Transverse colon (tissue), 4 donors: ENCODE measurements around the gene ATG7. TPM values are rescaled to one million over a fixed set of nuclear protein-coding genes. Genes with fewer than 3 reads are reported as not detected.
A peak's percentile ranks its signal among the peaks of the same experiment; 100 is the strongest.
"Not testable (repeated sequence)": the region's sequence is repeated elsewhere in the genome, so short reads cannot be mapped to it uniquely, and the experiment has no call there.

Source experiments
- DNase-seq: peaks from one replicate; pipeline ENCODE4 v3.0.0-alpha.2; 2019
- H3K27ac ChIP-seq, 4 donors: fragments of 200-600 bp; sonication (generic); 2 replicates each; pipeline ENCODE4 v1.5.1; 2016 to 2018; ENCODE audit warnings: inconsistent platforms in 4 of 4
- H3K27me3 ChIP-seq: fragments of 200-600 bp; sonication (generic); 2 replicates; pipeline ENCODE4 v1.5.1; 2017; ENCODE audit warnings: inconsistent platforms
- H3K36me3 ChIP-seq, 4 donors: fragments of 200-600 bp; sonication (generic); 2 replicates each; pipeline ENCODE4 v1.5.1; 2017 to 2019; ENCODE audit warnings: inconsistent platforms in 4 of 4
- H3K4me1 ChIP-seq, 4 donors: fragments of 200-600 bp; sonication (generic); 2 replicates each; pipeline ENCODE4 v1.5.1; 2017 to 2020; ENCODE audit warnings: inconsistent platforms in 4 of 4
- H3K4me3 ChIP-seq, 4 donors: fragments of 200-600 bp; sonication (generic); 1 replicate in 1 of 4; 2 replicates in 3 of 4; pipeline versions ENCODE4 v1.5.1 to v1.6.1; 2017 to 2019; ENCODE audit warnings: inconsistent platforms in 4 of 4
- H3K9me3 ChIP-seq, 2 donors: fragments of 200-600 bp; sonication (generic); 2 replicates each; pipeline ENCODE4 v1.5.1; 2017 to 2019; ENCODE audit warnings: inconsistent platforms in 2 of 2
- EP300 ChIP-seq: sonication (generic); formaldehyde crosslinking; IDR thresholded peaks from one replicate; pipeline ENCODE4 v1.6.1; 2017; ENCODE audit warnings: antibody characterized with exemption, low read depth
- POLR2A ChIP-seq: fragments of 450-650 bp; IDR thresholded peaks from one replicate; pipeline ENCODE4 v1.6.1; 2016; ENCODE audit warnings: antibody characterized with exemption, mild to moderate bottlenecking, moderate library complexity
- POLR2AphosphoS5 ChIP-seq, 3 donors: sonication (generic); formaldehyde crosslinking; IDR thresholded peaks; one replicate each; pipeline ENCODE4 v1.6.1; 2016; ENCODE audit warnings: antibody characterized with exemption in 3 of 3
- WGBS, 2 donors: methylation state at CpG; one replicate each; pipeline ENCODE4 v1.1.5; 2018; ENCODE audit warnings: low coverage in 1 of 2; 5-methylcytosine and 5-hydroxymethylcytosine counted together
- in situ Hi-C, 4 donors: fragments of 200-750 bp; cut with MboI; loops; one replicate each; pipeline versions ENCODE4 v1.15.0 to v1.15.1; 2017; ENCODE audit warnings: low sequenced_read_pairs in 3 of 4, low pct_ligation_motif_present in 1 of 4, low pct_unique_long_range_greater_than_20kb in 1 of 4
- intact Hi-C: fragments of 100-400 bp; cut with DNase I; formaldehyde crosslinking; loops from one replicate; pipeline ENCODE4 v1.15.1; 2023; ENCODE audit warnings: low total_unique reads
- total RNA-seq, 4 donors: library from RNA; depleted of rRNA; stranded (reverse); fragments of >200 nt; gene quantifications; one replicate each; pipeline ENCODE4 v1.1.0, GENCODE V29; 2016
- TF ChIP-seq, protein P1 (sequence below), 5 experiments: fragments of 200-600 bp in 3 of 5; fragments of 450-650 bp in 2 of 5; sonication (generic) in 3 of 5; IDR thresholded peaks; 1 replicate in 2 of 5; 2 replicates in 3 of 5; pipeline ENCODE4 v1.5.1; 2016 to 2017; ENCODE audit warnings: antibody characterized with exemption in 5 of 5, inconsistent platforms in 3 of 5, mild to moderate bottlenecking in 2 of 5, moderate library complexity in 1 of 5

ATG7 gene
- total RNA-seq, 4 donors from 2014 or later = 44.5 to 122 (median 75.0) TPM

DNA sequence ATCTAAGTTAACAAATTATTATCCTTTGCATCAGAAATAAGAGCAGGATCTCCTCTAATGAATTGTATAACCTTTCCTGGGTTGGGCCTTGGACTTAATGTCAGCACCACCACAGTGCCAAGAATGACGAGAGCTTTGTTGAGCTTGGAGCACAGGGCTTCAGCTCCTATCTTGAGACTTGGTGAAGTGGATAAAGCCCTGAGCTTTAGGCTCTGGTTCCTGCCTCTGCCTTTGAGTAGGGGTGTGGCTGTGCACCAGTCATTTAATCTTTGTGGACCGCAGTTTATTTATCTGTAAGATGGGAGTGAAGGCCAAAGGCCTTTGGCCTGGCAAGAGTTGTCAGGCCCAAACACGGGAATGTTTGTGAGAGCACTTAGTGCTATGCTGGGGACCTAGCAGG lies 209.4 kb downstream of the ATG7 start:
- no peaks in the 10 kb centered on the region for H3K27me3 ChIP-seq
- intact Hi-C loops (no loop called here), in situ Hi-C loops (no loop called here)
- H3K4me1 ChIP-seq = peaks cover 22 to 42% (median 33%) of the 10 kb centered on the region in 4 donors
- DNase-seq = no peak
- TF ChIP-seq EP300 = no peak
- TF ChIP-seq, protein P1, sequence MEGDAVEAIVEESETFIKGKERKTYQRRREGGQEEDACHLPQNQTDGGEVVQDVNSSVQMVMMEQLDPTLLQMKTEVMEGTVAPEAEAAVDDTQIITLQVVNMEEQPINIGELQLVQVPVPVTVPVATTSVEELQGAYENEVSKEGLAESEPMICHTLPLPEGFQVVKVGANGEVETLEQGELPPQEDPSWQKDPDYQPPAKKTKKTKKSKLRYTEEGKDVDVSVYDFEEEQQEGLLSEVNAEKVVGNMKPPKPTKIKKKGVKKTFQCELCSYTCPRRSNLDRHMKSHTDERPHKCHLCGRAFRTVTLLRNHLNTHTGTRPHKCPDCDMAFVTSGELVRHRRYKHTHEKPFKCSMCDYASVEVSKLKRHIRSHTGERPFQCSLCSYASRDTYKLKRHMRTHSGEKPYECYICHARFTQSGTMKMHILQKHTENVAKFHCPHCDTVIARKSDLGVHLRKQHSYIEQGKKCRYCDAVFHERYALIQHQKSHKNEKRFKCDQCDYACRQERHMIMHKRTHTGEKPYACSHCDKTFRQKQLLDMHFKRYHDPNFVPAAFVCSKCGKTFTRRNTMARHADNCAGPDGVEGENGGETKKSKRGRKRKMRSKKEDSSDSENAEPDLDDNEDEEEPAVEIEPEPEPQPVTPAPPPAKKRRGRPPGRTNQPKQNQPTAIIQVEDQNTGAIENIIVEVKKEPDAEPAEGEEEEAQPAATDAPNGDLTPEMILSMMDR (IDR thresholded peaks at IDR 0.05) = no peak
- no peak for TF ChIP-seq POLR2AphosphoS5 (IDR thresholded peaks at IDR 0.05)
- no peak for TF ChIP-seq POLR2A
- no peaks in the 10 kb centered on the region for H3K9me3 ChIP-seq
- H3K27ac ChIP-seq = peak overlapping the region; percentile 40 to 80 (median 72)
- no peaks in the 10 kb centered on the region for H3K36me3 ChIP-seq
- WGBS, 2 donors = 50% methylated on average over 3 of the region's 3 CpGs; no CpG with 5 or more reads in 1 of the 2 donors
- no peak overlapping the region for H3K4me3 ChIP-seq

DNA sequence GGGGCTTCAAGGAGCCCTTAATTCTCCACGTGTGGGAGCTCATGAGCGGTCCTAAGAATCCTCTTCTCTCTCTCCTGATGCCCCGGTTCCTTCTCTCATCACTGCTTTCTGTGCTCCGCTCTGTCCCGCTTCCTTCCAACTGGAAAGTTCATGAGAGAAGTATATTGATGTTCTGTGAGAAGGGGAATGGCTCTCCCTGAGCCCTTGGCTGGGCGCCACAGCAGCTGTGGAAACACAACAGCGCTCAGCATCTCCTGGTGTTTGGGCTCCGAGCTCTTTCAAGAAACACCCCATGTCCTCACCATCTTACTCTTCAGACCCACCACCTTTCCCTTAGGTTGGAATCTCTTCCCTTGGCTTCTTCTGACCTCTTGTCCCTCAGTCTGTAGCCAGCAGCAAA lies 209.8 kb downstream of the ATG7 start:
- H3K9me3 ChIP-seq = no peaks in the 10 kb centered on the region
- WGBS, 2 donors = 76% methylated on average over 8 of the region's 8 CpGs; no CpG with 5 or more reads in 1 of the 2 donors
- no peak overlapping the region for H3K4me3 ChIP-seq
- no peak for TF ChIP-seq EP300
- TF ChIP-seq, protein P1 (IDR thresholded peaks at IDR 0.05) = no peak
- TF ChIP-seq POLR2AphosphoS5 (IDR thresholded peaks at IDR 0.05) = no peak
- TF ChIP-seq POLR2A = no peak
- peaks cover 17 to 38% (median 29%) of the 10 kb centered on the region in 4 donors for H3K4me1 ChIP-seq
- no peaks in the 10 kb centered on the region for H3K27me3 ChIP-seq
- peak; percentile 30 for DNase-seq
- in situ Hi-C loops (no loop called here), intact Hi-C loops (no loop called here)
- no peaks in the 10 kb centered on the region for H3K36me3 ChIP-seq
- peak overlapping the region; percentile 40 to 80 (median 72) for H3K27ac ChIP-seq

DNA sequence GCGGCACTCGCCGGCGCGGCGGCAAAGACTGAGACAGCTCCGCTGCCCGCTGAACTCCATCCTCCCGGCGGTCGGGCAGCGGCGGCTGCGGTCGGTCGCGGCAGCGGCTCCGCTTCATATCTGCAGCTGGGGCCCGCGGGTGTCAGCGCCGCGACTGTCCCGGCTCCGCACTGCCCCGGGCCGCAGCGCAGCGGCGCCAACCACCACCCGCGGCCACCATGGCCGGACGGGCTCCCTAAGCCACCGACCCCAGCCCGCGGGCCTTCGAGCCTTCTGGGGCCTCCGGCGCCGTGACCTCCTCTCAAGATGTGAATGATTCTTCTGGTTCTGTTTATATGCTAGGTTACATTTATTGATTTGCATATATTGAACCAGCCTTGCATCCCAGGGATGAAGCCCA lies 216.2 kb downstream of the ATG7 start:
- in situ Hi-C loops, H3K27ac ChIP-seq, H3K9me3 ChIP-seq, H3K27me3 ChIP-seq, H3K4me1 ChIP-seq, intact Hi-C loops, DNase-seq, H3K36me3 ChIP-seq, H3K4me3 ChIP-seq: not testable (repeated sequence)
- 97% methylated on average over 33 of the region's 42 CpGs; no CpG with 5 or more reads in 1 of the 2 donors for WGBS, 2 donors

DNA sequence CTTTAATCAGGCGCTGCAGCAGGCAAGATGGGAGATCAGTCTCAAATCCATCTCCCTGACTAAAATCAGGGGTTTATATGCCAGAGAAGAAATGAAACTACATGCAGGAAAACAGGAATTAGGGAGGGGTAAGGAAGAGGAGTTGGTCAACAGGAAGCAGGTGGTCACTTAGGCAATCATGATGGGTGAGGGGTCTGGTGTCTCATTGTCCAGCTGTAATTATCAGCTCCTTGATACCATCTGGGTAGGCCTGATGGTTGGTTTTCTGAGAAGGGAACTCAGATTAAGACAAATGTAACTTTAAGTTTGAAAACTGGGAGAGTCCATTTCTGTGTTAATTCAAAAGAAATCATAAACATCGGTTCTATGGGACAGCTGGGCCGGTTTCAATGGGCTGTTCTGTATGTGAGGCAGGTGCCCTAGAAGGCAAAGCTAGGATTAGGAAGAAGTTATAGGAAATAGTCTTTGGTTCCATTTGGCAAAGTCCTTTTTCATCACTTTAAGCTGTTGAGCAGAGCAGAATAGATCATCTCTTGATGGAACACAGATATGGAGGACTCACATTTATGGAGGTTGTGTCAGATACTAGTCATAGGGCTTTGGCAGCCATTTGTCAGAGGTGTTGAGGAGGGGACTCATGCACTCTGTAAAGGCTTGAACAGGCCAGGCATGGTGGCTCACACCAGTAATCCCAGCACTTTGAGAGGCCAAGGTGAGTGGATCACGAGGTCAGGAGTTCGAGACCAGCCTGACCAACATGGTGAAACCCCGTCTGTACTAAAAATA lies 222.1 kb downstream of the ATG7 start:
- no peaks in the 10 kb centered on the region for H3K36me3 ChIP-seq
- DNase-seq = no peak
- intact Hi-C loops = no loop called here
- H3K9me3 ChIP-seq = peaks cover 0 to 4% of the 10 kb centered on the region in 2 donors
- 93 to 97% methylated on average over 2 to 6 of the region's 6 CpGs for WGBS, 2 donors
- in situ Hi-C loops = no loop called here
- TF ChIP-seq POLR2AphosphoS5 (IDR thresholded peaks at IDR 0.05) = no peak
- TF ChIP-seq, protein P1 (IDR thresholded peaks at IDR 0.05) = no peak
- TF ChIP-seq POLR2A = no peak
- no peak for TF ChIP-seq EP300
- no peaks in the 10 kb centered on the region for H3K27me3 ChIP-seq
- peaks cover 8 to 10% (median 9%) of the 10 kb centered on the region in 4 donors for H3K4me1 ChIP-seq
- no peak overlapping the region for H3K27ac ChIP-seq
- no peak overlapping the region for H3K4me3 ChIP-seq
